ENCODE results near the gene PSMD2. TPM values are rescaled to one million over a fixed set of nuclear protein-coding genes. Genes with fewer than 3 reads are reported as not detected.
A peak's percentile ranks its signal among the peaks of the same experiment; 100 is the strongest.
"Not testable (repeated sequence)": the region's sequence is repeated elsewhere in the genome, so short reads cannot be mapped to it uniquely, and the experiment has no call there.

PSMD2 gene
- total RNA-seq, 1 experiment from 2014 or later: 645 TPM

- intact Hi-C loops (cut with micrococcal nuclease; ENCODE audit: unreplicated experiment): no loop called here
- CTCF ChIA-PET: interaction anchor here (0.6 to 1.1 kb wide), 2 partner anchors 16 to 30 kb away, joined by 3 read pairs; no protein-coding TSS in a partner anchor
Measured at GRCh38 chr3:184337981-184338380, 38.9 kb downstream of the PSMD2 start.

DNA sequence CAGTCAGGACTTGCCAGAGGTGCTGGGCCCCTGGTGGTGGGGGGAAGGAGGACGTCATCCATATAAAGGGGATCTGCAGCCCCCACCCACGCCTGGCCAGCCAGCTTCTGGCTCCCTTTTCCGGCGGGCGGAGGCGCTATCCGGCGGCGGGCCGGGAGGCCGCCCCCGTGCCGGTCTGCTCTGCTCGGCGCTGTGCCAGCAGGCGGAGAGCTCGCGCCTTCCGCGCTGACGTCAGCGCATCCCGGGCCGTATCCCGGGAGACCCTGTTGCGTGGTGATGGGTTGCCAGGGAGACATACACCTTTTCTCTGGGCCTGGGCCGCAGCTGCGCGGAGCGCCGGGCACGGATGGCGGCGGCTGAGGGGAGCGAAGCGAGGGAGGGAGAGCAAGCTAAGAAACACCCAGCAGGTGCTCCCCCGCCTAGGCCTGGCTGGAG, 39.5 kb downstream of the PSMD2 start:
- H3K4me3 ChIP-seq (ENCODE audit: low read depth, low read length, poor library complexity, severe bottlenecking): no peak overlapping the region
- no peaks in the 10 kb centered on the region for H3K9me3 ChIP-seq (ENCODE audit: low read depth, low read length, poor library complexity, severe bottlenecking)
- no peaks in the 10 kb centered on the region for H3K27me3 ChIP-seq (replicated peaks; ENCODE audit: insufficient read depth, low read depth, low read length, poor library complexity)
- H3K36me3 ChIP-seq (ENCODE audit: insufficient read depth, low read length, poor library complexity, severe bottlenecking): peaks cover 22% of the 10 kb centered on the region
- CTCF ChIA-PET: interaction anchor here (0.6 to 1.1 kb wide), 2 partner anchors 16 to 29 kb away, joined by 3 read pairs; no protein-coding TSS in a partner anchor
- H3K27ac ChIP-seq (ENCODE audit: low read depth, low read length, poor library complexity, severe bottlenecking): no peak overlapping the region
- intact Hi-C loops (cut with micrococcal nuclease; ENCODE audit: unreplicated experiment): no loop called here
- TF ChIP-seq EZH2 (IDR thresholded peaks at IDR 0.05; ENCODE audit: borderline replicate concordance, low read depth, low read length, poor library complexity, severe bottlenecking): no peak
- TF ChIP-seq, protein P1, sequence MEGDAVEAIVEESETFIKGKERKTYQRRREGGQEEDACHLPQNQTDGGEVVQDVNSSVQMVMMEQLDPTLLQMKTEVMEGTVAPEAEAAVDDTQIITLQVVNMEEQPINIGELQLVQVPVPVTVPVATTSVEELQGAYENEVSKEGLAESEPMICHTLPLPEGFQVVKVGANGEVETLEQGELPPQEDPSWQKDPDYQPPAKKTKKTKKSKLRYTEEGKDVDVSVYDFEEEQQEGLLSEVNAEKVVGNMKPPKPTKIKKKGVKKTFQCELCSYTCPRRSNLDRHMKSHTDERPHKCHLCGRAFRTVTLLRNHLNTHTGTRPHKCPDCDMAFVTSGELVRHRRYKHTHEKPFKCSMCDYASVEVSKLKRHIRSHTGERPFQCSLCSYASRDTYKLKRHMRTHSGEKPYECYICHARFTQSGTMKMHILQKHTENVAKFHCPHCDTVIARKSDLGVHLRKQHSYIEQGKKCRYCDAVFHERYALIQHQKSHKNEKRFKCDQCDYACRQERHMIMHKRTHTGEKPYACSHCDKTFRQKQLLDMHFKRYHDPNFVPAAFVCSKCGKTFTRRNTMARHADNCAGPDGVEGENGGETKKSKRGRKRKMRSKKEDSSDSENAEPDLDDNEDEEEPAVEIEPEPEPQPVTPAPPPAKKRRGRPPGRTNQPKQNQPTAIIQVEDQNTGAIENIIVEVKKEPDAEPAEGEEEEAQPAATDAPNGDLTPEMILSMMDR (conservative IDR thresholded peaks at IDR 0.05; ENCODE audit: low read depth, low read length): 0 out of 2 replicates have a peak, but pooled peaks have one; percentile 17
- peaks cover 30% of the 10 kb centered on the region for H3K4me1 ChIP-seq (ENCODE audit: insufficient read depth, low read length, poor library complexity, severe bottlenecking)
- no TSS peak for BruUV-seq (replicated peaks)
- peak; percentile 58 for DNase-seq (ENCODE audit: low spot score)
- POLR2A ChIA-PET (ENCODE audit: low non-redundant PET): no interaction called here

More at GRCh38 chr3:184337981-184338380, 38.9 kb downstream of the PSMD2 start:
- TF ChIP-seq, protein P1 (conservative IDR thresholded peaks at IDR 0.05; ENCODE audit: low read depth, low read length): no peak
- TF ChIP-seq EZH2 (IDR thresholded peaks at IDR 0.05; ENCODE audit: borderline replicate concordance, low read depth, low read length, poor library complexity, severe bottlenecking): no peak
- Histone ChIP-seq H3K4me1 (ENCODE audit: insufficient read depth, low read length, poor library complexity, severe bottlenecking) (peaks cover 30% of the 10 kb centered on the region), H3K27me3 (replicated peaks; ENCODE audit: insufficient read depth, low read depth, low read length, poor library complexity) (no peaks in the 10 kb centered on the region), H3K36me3 (ENCODE audit: insufficient read depth, low read length, poor library complexity, severe bottlenecking) (peaks cover 27% of the 10 kb centered on the region), H3K27ac (ENCODE audit: low read depth, low read length, poor library complexity, severe bottlenecking) (no peak overlapping the region), H3K9me3 (ENCODE audit: low read depth, low read length, poor library complexity, severe bottlenecking) (no peaks in the 10 kb centered on the region), H3K4me3 (ENCODE audit: low read depth, low read length, poor library complexity, severe bottlenecking) (no peak overlapping the region)
- POLR2A ChIA-PET (ENCODE audit: low non-redundant PET): no interaction called here
- no TSS peak for BruUV-seq (replicated peaks)
- no peak for DNase-seq (ENCODE audit: low spot score)

DNA sequence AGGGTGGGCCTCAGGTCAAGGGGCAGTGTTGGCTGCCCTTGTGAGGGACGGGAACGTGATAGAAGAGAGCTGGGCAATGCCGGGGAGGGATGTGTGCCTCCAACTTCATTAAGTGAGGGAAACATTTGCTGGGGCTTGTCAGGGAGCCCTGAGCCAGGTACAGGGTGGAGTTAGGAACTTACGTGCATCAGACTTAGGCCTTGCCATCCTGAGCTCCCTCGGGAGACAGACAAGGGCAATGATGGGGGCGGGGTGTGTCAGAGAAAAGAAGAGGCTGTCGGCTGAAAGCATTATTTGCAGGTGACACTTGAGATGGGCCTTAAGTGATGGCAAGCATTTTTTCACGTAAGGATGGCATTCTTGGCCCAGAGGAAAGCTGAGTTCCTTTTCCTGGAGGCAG, 40.0 kb downstream of the PSMD2 start:
- ChIA-PET CTCF (interaction anchor here (1.1 kb wide), 1 partner anchor 28 kb away, joined by 3 read pairs; no protein-coding TSS in a partner anchor), POLR2A (ENCODE audit: low non-redundant PET) (no interaction called here)
- no peak for DNase-seq (ENCODE audit: low spot score)
- Histone ChIP-seq H3K4me3 (ENCODE audit: low read depth, low read length, poor library complexity, severe bottlenecking) (no peak overlapping the region), H3K27ac (ENCODE audit: low read depth, low read length, poor library complexity, severe bottlenecking) (no peak overlapping the region), H3K4me1 (ENCODE audit: insufficient read depth, low read length, poor library complexity, severe bottlenecking) (peaks cover 30% of the 10 kb centered on the region), H3K9me3 (ENCODE audit: low read depth, low read length, poor library complexity, severe bottlenecking) (no peaks in the 10 kb centered on the region), H3K27me3 (replicated peaks; ENCODE audit: insufficient read depth, low read depth, low read length, poor library complexity) (no peaks in the 10 kb centered on the region), H3K36me3 (ENCODE audit: insufficient read depth, low read length, poor library complexity, severe bottlenecking) (peaks cover 17% of the 10 kb centered on the region)
- TF ChIP-seq EZH2 (IDR thresholded peaks at IDR 0.05; ENCODE audit: borderline replicate concordance, low read depth, low read length, poor library complexity, severe bottlenecking): no peak
- TF ChIP-seq, protein P1 (conservative IDR thresholded peaks at IDR 0.05; ENCODE audit: low read depth, low read length): no peak
- intact Hi-C loops (cut with micrococcal nuclease; ENCODE audit: unreplicated experiment): no loop called here
- BruUV-seq (replicated peaks): no TSS peak

- H3K27me3 ChIP-seq (replicated peaks; ENCODE audit: insufficient read depth, low read depth, low read length, poor library complexity); H3K27ac ChIP-seq (ENCODE audit: low read depth, low read length, poor library complexity, severe bottlenecking); POLR2A ChIA-PET (ENCODE audit: low non-redundant PET); intact Hi-C loops (cut with micrococcal nuclease; ENCODE audit: unreplicated experiment); CTCF ChIA-PET; BruUV-seq (replicated peaks); H3K4me3 ChIP-seq (ENCODE audit: low read depth, low read length, poor library complexity, severe bottlenecking); H3K9me3 ChIP-seq (ENCODE audit: low read depth, low read length, poor library complexity, severe bottlenecking); DNase-seq (ENCODE audit: low spot score): not testable (repeated sequence)
- Histone ChIP-seq H3K4me1 (ENCODE audit: insufficient read depth, low read length, poor library complexity, severe bottlenecking) (peaks cover 30% of the 10 kb centered on the region), H3K36me3 (ENCODE audit: insufficient read depth, low read length, poor library complexity, severe bottlenecking) (peaks cover 12% of the 10 kb centered on the region)
Measured at GRCh38 chr3:184339451-184340135, 40.6 kb downstream of the PSMD2 start.
